Activated CD8-positive, alpha-beta memory T cell treated with anti-CD3 and anti-CD28 coated beads, Interleukin-2, amount 10 ng/mL, durations not matched to agents 7 days and 5 days (primary cell): ENCODE measurements around the gene CLDND2. TPM values are rescaled to one million over a fixed set of nuclear protein-coding genes. Genes with fewer than 3 reads are reported as not detected.

Experiments
- ATAC-seq: fragments of 150-1000 bp; cut with Tn5 transposase; one replicate; pipeline ENCODE4 v1.10.0; 2021; ENCODE audit warnings: moderate library complexity
- CTCF ChIA-PET: fragments of 350-600 bp; sonication (Branson Sonifier 250); formaldehyde crosslinking; loops from one replicate; lab custom pipeline; 2021; ENCODE audit warnings: antibody characterized with exemption; lab: Charles Lee
- DNase-seq: peaks from one replicate; pipeline ENCODE4 v3.0.0-alpha.2; 2020
- H3K27ac Mint-ChIP-seq: one replicate; pipeline ENCODE4 v1.8.0; 2021; ENCODE audit warnings: mild to moderate bottlenecking, mixed read lengths
- H3K27me3 Mint-ChIP-seq: one replicate; pipeline ENCODE4 v1.8.0; 2021; ENCODE audit warnings: mixed read lengths
- H3K36me3 Mint-ChIP-seq: one replicate; pipeline ENCODE4 v1.8.0; 2021; ENCODE audit warnings: mild to moderate bottlenecking, mixed read lengths
- H3K4me1 Mint-ChIP-seq: one replicate; pipeline ENCODE4 v1.8.0; 2021; ENCODE audit warnings: mixed read lengths
- H3K4me3 Mint-ChIP-seq: one replicate; pipeline ENCODE4 v1.8.0; 2021; ENCODE audit warnings: mild to moderate bottlenecking, moderate library complexity, mixed read lengths
- H3K9me3 Mint-ChIP-seq: one replicate; pipeline ENCODE4 v1.8.0; 2022; ENCODE audit warnings: low read depth, mixed read lengths
- total RNA-seq, 2 experiments: library from RNA; stranded (reverse); gene quantifications; one replicate each; pipeline ENCODE4 v1.2.3, GENCODE V29; 2021

The CLDND2 gene
- total RNA-seq, 2 experiments from 2014 or later: 19.1 to 27.8 TPM

DNA sequence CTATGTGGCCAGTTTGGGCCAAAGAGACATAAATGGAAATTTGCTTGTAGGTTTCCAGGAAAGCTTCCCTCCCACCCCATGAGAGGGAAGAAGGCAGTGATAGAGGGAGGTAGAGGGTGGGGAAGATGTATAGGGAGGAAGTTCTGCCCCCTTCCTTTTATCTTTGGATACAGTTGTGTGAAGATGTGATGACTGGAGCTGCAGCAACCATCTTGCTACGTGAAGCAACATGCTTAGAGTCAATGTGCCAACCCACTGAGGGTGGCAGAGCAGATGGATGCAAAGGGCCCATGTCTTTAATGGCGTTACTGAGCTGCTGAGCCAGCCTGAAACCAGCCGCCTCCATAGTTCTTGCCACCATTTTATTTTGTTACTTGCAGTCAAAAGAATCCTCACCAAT, 37.6 kb downstream of the CLDND2 start:
- Mint-ChIP-seq H3K27ac (no peak overlapping the region), H3K4me1 (peaks cover 5% of the 10 kb centered on the region), H3K4me3 (no peak overlapping the region), H3K36me3 (peaks cover 6% of the 10 kb centered on the region), H3K9me3 (peaks cover 2% of the 10 kb centered on the region), H3K27me3 (peaks cover 20% of the 10 kb centered on the region)
- ATAC-seq (no peak), DNase-seq (no peak)
- CTCF ChIA-PET: no interaction called here

GRCh38 chr19:51330366-51330765, 38.4 kb downstream of the CLDND2 start:
- CTCF ChIA-PET: no interaction called here
- Mint-ChIP-seq H3K27me3 (peaks cover 28% of the 10 kb centered on the region), H3K36me3 (peaks cover 6% of the 10 kb centered on the region), H3K9me3 (peaks cover 2% of the 10 kb centered on the region), H3K4me3 (no peak overlapping the region), H3K27ac (no peak overlapping the region), H3K4me1 (peaks cover 12% of the 10 kb centered on the region)
- DNase-seq: no peak
- ATAC-seq: no peak

GRCh38 chr19:51329411-51329810, 39.4 kb downstream of the CLDND2 start:
- CTCF ChIA-PET: no interaction called here
- Mint-ChIP-seq H3K4me3 (no peak overlapping the region), H3K27me3 (peaks cover 28% of the 10 kb centered on the region), H3K4me1 (peaks cover 13% of the 10 kb centered on the region), H3K36me3 (peaks cover 6% of the 10 kb centered on the region), H3K9me3 (peaks cover 2% of the 10 kb centered on the region), H3K27ac (no peak overlapping the region)
- no peak for ATAC-seq
- DNase-seq: no peak

- Mint-ChIP-seq H3K9me3 (peaks cover 2% of the 10 kb centered on the region), H3K27me3 (peaks cover 45% of the 10 kb centered on the region), H3K27ac (no peak overlapping the region), H3K4me1 (peaks cover 13% of the 10 kb centered on the region), H3K4me3 (peak overlapping the region; percentile 48), H3K36me3 (peaks cover 6% of the 10 kb centered on the region)
- CTCF ChIA-PET: interaction anchor here (0.9 to 2.5 kb wide), 6 partner anchors 11 to 169 kb away, joined by 3 to 5 read pairs (median 4); no protein-coding TSS in a partner anchor
- peak; percentile 78 for DNase-seq
- peak; percentile 88 for ATAC-seq
Measured at GRCh38 chr19:51327066-51328001, 41.5 kb downstream of the CLDND2 start.

DNA sequence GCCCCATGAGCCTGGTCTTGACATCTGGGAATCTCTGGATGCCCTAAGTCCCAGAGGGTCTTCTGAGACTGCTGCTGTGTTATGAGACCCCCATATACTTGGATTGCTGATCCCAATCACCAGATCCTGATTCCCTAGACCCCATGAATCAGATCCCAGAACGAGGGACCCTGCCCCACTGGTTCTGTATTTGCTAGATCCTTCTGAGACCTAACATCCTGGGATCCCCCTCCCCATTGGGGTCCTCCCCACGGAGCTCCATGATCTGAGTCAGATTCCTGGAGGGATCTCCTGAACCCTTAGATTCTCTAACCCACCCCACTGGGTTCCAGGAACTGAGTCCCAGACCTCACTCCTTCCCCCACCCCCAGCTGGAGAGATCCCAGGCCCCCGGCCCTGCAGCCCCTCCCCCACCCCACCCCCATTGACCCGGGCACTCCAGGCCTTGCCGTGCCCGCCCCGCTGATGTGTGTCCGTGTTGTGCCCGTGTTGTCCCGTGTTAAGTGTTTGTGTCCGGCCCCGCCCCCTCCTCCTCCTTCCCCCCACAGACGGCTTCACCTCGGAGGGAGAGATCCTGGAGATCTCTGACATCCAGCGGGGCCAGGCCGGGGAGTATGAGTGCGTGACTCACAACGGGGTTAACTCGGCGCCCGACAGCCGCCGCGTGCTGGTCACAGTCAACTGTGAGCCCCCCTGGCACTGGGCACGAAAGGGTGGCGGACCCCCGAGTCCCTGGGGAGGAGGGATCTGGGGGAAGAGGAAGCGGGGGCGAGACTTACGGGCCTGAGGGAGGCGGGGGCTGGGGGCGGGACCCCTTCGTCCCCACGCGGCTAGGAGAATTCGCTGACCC, 42.4 kb downstream of the CLDND2 start:
- no peak for DNase-seq
- H3K27me3 Mint-ChIP-seq: peaks cover 45% of the 10 kb centered on the region
- H3K4me1 Mint-ChIP-seq: peaks cover 13% of the 10 kb centered on the region
- H3K4me3 Mint-ChIP-seq: no peak overlapping the region
- CTCF ChIA-PET: interaction anchor here (1.6 to 2.5 kb wide), 2 partner anchors 13 to 168 kb away, joined by 5 read pairs; no protein-coding TSS in a partner anchor
- peaks cover 2% of the 10 kb centered on the region for H3K9me3 Mint-ChIP-seq
- ATAC-seq: no peak
- H3K36me3 Mint-ChIP-seq: peaks cover 3% of the 10 kb centered on the region
- no peak overlapping the region for H3K27ac Mint-ChIP-seq

- DNase-seq (peak; percentile 62), ATAC-seq (peak; percentile 27)
- Mint-ChIP-seq H3K36me3 (peaks cover 1% of the 10 kb centered on the region), H3K27me3 (peaks cover 45% of the 10 kb centered on the region), H3K9me3 (no peaks in the 10 kb centered on the region), H3K4me3 (no peak overlapping the region), H3K27ac (no peak overlapping the region), H3K4me1 (peaks cover 13% of the 10 kb centered on the region)
- CTCF ChIA-PET: interaction anchor here (1.6 kb wide), 2 partner anchors 113 to 167 kb away, joined by 5 read pairs; no protein-coding TSS in a partner anchor
Measured at GRCh38 chr19:51325161-51325976, 43.4 kb downstream of the CLDND2 start.

GRCh38 chr19:51324167-51324481, 44.7 kb downstream of the CLDND2 start:
- H3K27ac Mint-ChIP-seq: no peak overlapping the region
- H3K9me3 Mint-ChIP-seq: no peaks in the 10 kb centered on the region
- no peak for DNase-seq
- peaks cover 1% of the 10 kb centered on the region for H3K36me3 Mint-ChIP-seq
- H3K27me3 Mint-ChIP-seq: peaks cover 42% of the 10 kb centered on the region
- peaks cover 13% of the 10 kb centered on the region for H3K4me1 Mint-ChIP-seq
- no peak for ATAC-seq
- no peak overlapping the region for H3K4me3 Mint-ChIP-seq
- CTCF ChIA-PET: interaction anchor here (1.6 kb wide), 1 partner anchor 114 kb away, joined by 5 read pairs; no protein-coding TSS in a partner anchor

GRCh38 chr19:51323481-51324166, 45.2 kb downstream of the CLDND2 start:
- Mint-ChIP-seq H3K4me3 (no peak overlapping the region), H3K4me1 (peaks cover 13% of the 10 kb centered on the region), H3K27ac (no peak overlapping the region), H3K36me3 (peaks cover 1% of the 10 kb centered on the region), H3K27me3 (peaks cover 39% of the 10 kb centered on the region), H3K9me3 (no peaks in the 10 kb centered on the region)
- ATAC-seq (no peak), DNase-seq (no peak)
- CTCF ChIA-PET: interaction anchor here (1.6 kb wide), 1 partner anchor 114 kb away, joined by 5 read pairs; no protein-coding TSS in a partner anchor

DNA sequence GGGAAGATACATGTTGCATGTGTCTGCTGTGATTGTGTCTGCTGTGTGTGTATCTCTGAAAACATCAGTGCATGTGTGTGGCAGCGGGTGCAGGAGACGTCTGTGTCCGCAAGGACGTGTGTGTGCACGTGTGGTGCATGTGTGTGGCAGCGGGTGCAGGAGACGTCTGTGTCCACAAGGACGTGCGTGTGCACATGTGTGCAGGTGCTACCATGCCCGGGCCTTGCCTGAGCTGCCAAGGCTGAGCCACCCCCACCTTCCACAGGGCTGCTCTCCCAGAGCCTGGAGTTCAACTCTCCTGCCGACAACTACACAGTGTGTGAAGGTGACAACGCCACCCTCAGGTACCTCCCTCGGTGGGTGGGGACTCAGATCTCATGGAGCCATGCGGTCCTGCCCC, 47.0 kb downstream of the CLDND2 start:
- no peaks in the 10 kb centered on the region for H3K36me3 Mint-ChIP-seq
- CTCF ChIA-PET: no interaction called here
- H3K4me3 Mint-ChIP-seq: no peak overlapping the region
- H3K27me3 Mint-ChIP-seq: peaks cover 27% of the 10 kb centered on the region
- peaks cover 9% of the 10 kb centered on the region for H3K4me1 Mint-ChIP-seq
- H3K27ac Mint-ChIP-seq: no peak overlapping the region
- H3K9me3 Mint-ChIP-seq: no peaks in the 10 kb centered on the region
- DNase-seq (no peak), ATAC-seq (no peak)

DNA sequence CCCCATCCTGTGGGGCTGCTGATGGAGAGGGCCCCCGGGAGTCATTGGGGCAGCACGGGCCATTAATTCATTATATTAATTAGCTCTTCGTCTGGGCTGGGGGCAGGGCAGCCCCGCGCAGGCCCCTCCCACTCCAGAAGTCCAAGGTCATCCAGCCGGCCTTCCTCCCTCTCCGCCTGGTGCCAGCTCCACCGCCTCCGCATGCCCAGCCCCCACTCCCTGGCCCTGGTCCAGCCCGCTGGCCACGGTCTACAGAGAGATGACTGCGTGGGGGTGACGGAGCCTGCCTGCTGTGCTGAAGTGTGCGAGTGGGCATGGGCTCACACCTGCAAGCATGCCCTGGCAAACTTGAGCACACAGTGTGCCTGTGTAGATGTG, 48.5 kb downstream of the CLDND2 start:
- ATAC-seq (no peak), DNase-seq (no peak)
- H3K4me3 Mint-ChIP-seq: no peak overlapping the region
- no peak overlapping the region for H3K27ac Mint-ChIP-seq
- CTCF ChIA-PET: no interaction called here
- no peaks in the 10 kb centered on the region for H3K36me3 Mint-ChIP-seq
- H3K9me3 Mint-ChIP-seq: no peaks in the 10 kb centered on the region
- peaks cover 1% of the 10 kb centered on the region for H3K4me1 Mint-ChIP-seq
- H3K27me3 Mint-ChIP-seq: peaks cover 19% of the 10 kb centered on the region

DNA sequence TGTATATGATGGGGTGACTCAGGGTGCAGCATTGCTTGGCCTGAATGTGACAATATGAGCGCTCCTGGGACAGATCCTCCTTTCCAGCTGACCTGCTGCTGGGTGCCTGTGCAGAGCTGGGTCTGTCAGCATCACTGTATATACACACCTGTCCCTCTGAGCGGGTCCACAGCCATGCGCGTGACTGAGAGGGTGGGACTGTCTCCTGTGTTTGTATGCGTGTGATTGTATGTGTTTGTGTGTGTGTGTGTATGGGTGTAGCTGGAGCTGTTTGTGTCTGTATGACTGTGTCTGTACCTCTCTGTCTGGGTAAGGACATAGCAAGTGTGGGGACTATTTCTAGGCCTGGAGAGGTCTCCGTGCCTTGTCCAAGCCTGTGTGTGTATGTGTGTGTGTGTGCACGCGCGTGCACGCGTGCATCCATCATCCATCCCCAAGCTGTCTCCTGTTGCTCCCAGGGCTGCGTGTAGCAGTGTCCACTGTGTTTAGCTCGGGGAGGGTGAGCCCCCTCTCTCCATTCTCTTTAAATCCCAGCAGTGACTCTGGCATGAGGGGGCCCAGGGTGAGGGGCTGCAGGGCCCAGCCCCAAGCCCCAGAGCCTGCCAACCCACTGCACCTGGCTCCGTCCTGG, 49.0 kb downstream of the CLDND2 start:
- ATAC-seq (no peak), DNase-seq (no peak)
- H3K4me3 Mint-ChIP-seq: no peak overlapping the region
- no peaks in the 10 kb centered on the region for H3K36me3 Mint-ChIP-seq
- H3K9me3 Mint-ChIP-seq: no peaks in the 10 kb centered on the region
- CTCF ChIA-PET: no interaction called here
- H3K27ac Mint-ChIP-seq: no peak overlapping the region
- H3K4me1 Mint-ChIP-seq: peaks cover 1% of the 10 kb centered on the region
- H3K27me3 Mint-ChIP-seq: peaks cover 20% of the 10 kb centered on the region
